ENCODE data around the gene SMIM32. TPM values are rescaled to one million over a fixed set of nuclear protein-coding genes. Genes with fewer than 3 reads are reported as not detected.

SMIM32 gene
- total and polyA plus RNA-seq, 2 experiments from 2014 or later: 0.27 to 0.56 TPM

DNA sequence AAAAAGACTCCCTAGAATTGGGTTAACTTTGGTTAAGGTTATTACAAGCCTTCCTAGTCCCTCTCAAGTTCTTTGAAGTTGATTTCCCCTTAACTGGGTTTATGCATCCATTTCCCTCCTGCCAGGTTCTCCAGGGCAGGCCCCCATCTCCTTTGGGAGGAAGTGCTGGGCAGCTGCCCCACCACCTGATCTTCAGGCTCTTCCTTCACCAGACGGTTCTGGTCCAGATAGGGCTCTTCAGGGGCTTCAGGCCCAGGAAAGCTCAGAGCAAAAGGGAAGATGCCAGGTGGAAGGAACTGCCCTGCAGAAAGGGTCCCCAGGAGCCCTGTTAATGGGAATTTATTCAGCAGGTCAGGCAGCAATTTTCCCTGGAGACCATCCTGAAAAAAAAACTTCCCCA, 2.1 kb downstream of the SMIM32 start:
- H3K9me3 Mint-ChIP-seq: no peaks in the 10 kb centered on the region
- Histone ChIP-seq H3K27me3 (ENCODE audit: insufficient read depth) (peaks cover 87% of the 10 kb centered on the region), H3F3A (replicated peaks; ENCODE audit: low read depth) (0 out of 2 replicates have a peak, but pooled peaks cover 7% of the 10 kb centered on the region), H3K9me2 (ENCODE audit: insufficient read depth) (no peaks in the 10 kb centered on the region), H3K36me3 (ENCODE audit: insufficient read depth) (no peaks in the 10 kb centered on the region), H4K20me1 (replicated peaks; ENCODE audit: insufficient read depth) (peaks cover 12% of the 10 kb centered on the region), H3K27ac (ENCODE audit: low read depth) (no peak overlapping the region), H2AFZ (no peak overlapping the region), H3K4me3 (peak overlapping the region; percentile 77; the same call in 1 of the 2 replicates), H3K4me2 (peak overlapping the region; percentile 97), H3K4me1 (ENCODE audit: insufficient read depth) (peaks cover 7% of the 10 kb centered on the region; the same call in 1 of the 2 replicates), H3K79me2 (replicated peaks; ENCODE audit: insufficient read depth) (no peaks in the 10 kb centered on the region)
- DNase-seq (ENCODE audit: low spot score) (no peak), ATAC-seq (no peak)
- H3K27ac Mint-ChIP-seq: no peak overlapping the region
- no peak for TF ChIP-seq NANOG (IDR thresholded peaks at IDR 0.05; ENCODE audit: borderline replicate concordance)
- no peak for TF ChIP-seq ZNF331 (CRISPR knock-in tag; IDR thresholded peaks at IDR 0.05; ENCODE audit: low read depth)
- TF ChIP-seq POLR2AphosphoS5 (IDR thresholded peaks at IDR 0.05; ENCODE audit: low read depth): no peak
- no peak for TF ChIP-seq CREB1 (CRISPR knock-in tag; IDR thresholded peaks at IDR 0.05; ENCODE audit: low read depth)
- TF ChIP-seq ZNF114 (CRISPR knock-in tag; IDR thresholded peaks at IDR 0.05): no peak
- no peak for TF ChIP-seq STAT1 (IDR thresholded peaks at IDR 0.05; ENCODE audit: unreplicated experiment)
- TF ChIP-seq, protein P1, sequence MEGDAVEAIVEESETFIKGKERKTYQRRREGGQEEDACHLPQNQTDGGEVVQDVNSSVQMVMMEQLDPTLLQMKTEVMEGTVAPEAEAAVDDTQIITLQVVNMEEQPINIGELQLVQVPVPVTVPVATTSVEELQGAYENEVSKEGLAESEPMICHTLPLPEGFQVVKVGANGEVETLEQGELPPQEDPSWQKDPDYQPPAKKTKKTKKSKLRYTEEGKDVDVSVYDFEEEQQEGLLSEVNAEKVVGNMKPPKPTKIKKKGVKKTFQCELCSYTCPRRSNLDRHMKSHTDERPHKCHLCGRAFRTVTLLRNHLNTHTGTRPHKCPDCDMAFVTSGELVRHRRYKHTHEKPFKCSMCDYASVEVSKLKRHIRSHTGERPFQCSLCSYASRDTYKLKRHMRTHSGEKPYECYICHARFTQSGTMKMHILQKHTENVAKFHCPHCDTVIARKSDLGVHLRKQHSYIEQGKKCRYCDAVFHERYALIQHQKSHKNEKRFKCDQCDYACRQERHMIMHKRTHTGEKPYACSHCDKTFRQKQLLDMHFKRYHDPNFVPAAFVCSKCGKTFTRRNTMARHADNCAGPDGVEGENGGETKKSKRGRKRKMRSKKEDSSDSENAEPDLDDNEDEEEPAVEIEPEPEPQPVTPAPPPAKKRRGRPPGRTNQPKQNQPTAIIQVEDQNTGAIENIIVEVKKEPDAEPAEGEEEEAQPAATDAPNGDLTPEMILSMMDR (conservative IDR thresholded peaks at IDR 0.05; ENCODE audit: low read depth in 2 of 2): no peak
- TF ChIP-seq, protein P2, sequence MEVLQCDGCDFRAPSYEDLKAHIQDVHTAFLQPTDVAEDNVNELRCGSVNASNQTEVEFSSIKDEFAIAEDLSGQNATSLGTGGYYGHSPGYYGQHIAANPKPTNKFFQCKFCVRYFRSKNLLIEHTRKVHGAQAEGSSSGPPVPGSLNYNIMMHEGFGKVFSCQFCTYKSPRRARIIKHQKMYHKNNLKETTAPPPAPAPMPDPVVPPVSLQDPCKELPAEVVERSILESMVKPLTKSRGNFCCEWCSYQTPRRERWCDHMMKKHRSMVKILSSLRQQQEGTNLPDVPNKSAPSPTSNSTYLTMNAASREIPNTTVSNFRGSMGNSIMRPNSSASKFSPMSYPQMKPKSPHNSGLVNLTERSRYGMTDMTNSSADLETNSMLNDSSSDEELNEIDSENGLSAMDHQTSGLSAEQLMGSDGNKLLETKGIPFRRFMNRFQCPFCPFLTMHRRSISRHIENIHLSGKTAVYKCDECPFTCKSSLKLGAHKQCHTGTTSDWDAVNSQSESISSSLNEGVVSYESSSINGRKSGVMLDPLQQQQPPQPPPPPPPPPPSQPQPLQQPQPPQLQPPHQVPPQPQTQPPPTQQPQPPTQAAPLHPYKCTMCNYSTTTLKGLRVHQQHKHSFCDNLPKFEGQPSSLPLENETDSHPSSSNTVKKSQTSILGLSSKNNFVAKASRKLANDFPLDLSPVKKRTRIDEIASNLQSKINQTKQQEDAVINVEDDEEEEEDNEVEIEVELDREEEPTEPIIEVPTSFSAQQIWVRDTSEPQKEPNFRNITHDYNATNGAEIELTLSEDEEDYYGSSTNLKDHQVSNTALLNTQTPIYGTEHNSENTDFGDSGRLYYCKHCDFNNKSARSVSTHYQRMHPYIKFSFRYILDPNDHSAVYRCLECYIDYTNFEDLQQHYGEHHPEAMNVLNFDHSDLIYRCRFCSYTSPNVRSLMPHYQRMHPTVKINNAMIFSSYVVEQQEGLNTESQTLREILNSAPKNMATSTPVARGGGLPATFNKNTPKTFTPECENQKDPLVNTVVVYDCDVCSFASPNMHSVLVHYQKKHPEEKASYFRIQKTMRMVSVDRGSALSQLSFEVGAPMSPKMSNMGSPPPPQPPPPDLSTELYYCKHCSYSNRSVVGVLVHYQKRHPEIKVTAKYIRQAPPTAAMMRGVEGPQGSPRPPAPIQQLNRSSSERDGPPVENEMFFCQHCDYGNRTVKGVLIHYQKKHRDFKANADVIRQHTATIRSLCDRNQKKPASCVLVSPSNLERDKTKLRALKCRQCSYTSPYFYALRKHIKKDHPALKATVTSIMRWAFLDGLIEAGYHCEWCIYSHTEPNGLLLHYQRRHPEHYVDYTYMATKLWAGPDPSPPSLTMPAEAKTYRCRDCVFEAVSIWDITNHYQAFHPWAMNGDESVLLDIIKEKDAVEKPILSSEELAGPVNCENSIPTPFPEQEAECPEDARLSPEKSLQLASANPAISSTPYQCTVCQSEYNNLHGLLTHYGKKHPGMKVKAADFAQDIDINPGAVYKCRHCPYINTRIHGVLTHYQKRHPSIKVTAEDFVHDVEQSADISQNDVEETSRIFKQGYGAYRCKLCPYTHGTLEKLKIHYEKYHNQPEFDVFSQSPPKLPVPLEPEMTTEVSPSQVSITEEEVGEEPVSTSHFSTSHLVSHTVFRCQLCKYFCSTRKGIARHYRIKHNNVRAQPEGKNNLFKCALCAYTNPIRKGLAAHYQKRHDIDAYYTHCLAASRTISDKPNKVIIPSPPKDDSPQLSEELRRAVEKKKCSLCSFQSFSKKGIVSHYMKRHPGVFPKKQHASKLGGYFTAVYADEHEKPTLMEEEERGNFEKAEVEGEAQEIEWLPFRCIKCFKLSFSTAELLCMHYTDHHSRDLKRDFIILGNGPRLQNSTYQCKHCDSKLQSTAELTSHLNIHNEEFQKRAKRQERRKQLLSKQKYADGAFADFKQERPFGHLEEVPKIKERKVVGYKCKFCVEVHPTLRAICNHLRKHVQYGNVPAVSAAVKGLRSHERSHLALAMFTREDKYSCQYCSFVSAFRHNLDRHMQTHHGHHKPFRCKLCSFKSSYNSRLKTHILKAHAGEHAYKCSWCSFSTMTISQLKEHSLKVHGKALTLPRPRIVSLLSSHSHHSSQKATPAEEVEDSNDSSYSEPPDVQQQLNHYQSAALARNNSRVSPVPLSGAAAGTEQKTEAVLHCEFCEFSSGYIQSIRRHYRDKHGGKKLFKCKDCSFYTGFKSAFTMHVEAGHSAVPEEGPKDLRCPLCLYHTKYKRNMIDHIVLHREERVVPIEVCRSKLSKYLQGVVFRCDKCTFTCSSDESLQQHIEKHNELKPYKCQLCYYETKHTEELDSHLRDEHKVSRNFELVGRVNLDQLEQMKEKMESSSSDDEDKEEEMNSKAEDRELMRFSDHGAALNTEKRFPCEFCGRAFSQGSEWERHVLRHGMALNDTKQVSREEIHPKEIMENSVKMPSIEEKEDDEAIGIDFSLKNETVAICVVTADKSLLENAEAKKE (CRISPR knock-in tag; IDR thresholded peaks at IDR 0.05): no peak
- TF ChIP-seq, protein P3, sequence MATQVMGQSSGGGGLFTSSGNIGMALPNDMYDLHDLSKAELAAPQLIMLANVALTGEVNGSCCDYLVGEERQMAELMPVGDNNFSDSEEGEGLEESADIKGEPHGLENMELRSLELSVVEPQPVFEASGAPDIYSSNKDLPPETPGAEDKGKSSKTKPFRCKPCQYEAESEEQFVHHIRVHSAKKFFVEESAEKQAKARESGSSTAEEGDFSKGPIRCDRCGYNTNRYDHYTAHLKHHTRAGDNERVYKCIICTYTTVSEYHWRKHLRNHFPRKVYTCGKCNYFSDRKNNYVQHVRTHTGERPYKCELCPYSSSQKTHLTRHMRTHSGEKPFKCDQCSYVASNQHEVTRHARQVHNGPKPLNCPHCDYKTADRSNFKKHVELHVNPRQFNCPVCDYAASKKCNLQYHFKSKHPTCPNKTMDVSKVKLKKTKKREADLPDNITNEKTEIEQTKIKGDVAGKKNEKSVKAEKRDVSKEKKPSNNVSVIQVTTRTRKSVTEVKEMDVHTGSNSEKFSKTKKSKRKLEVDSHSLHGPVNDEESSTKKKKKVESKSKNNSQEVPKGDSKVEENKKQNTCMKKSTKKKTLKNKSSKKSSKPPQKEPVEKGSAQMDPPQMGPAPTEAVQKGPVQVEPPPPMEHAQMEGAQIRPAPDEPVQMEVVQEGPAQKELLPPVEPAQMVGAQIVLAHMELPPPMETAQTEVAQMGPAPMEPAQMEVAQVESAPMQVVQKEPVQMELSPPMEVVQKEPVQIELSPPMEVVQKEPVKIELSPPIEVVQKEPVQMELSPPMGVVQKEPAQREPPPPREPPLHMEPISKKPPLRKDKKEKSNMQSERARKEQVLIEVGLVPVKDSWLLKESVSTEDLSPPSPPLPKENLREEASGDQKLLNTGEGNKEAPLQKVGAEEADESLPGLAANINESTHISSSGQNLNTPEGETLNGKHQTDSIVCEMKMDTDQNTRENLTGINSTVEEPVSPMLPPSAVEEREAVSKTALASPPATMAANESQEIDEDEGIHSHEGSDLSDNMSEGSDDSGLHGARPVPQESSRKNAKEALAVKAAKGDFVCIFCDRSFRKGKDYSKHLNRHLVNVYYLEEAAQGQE (IDR thresholded peaks at IDR 0.05; ENCODE audit: unreplicated experiment): no peak
- TF ChIP-seq, protein P4, sequence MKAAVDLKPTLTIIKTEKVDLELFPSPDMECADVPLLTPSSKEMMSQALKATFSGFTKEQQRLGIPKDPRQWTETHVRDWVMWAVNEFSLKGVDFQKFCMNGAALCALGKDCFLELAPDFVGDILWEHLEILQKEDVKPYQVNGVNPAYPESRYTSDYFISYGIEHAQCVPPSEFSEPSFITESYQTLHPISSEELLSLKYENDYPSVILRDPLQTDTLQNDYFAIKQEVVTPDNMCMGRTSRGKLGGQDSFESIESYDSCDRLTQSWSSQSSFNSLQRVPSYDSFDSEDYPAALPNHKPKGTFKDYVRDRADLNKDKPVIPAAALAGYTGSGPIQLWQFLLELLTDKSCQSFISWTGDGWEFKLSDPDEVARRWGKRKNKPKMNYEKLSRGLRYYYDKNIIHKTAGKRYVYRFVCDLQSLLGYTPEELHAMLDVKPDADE (IDR thresholded peaks at IDR 0.05): no peak
- no peak for TF ChIP-seq JUNB (IDR thresholded peaks at IDR 0.05; ENCODE audit: unreplicated experiment)
- TF ChIP-seq EZH2phosphoT487 (IDR thresholded peaks at IDR 0.05; ENCODE audit: unreplicated experiment): no peak
- no peak for TF ChIP-seq EZH2 (IDR thresholded peaks at IDR 0.05; ENCODE audit: low read depth, unreplicated experiment)
- peak overlapping the region; percentile 74 for H3K4me3 Mint-ChIP-seq
- peaks cover 16% of the 10 kb centered on the region for H3K36me3 Mint-ChIP-seq (ENCODE audit: low read depth)
- H3K4me1 Mint-ChIP-seq: peaks cover 12% of the 10 kb centered on the region; the same call in 2 of the 3 replicates
- H3K27me3 Mint-ChIP-seq (ENCODE audit: insufficient read depth, low read depth, poor library complexity): peaks cover 68% of the 10 kb centered on the region

All from GM23338 (cell line).